Esophagus muscularis mucosa (tissue), 4 donors: ENCODE results near the gene RBBP6.

Experiments
- EP300 ChIP-seq: sonication (generic); formaldehyde crosslinking; IDR thresholded peaks from one replicate; pipeline ENCODE4 v1.6.1; 2017; ENCODE audit warnings: antibody characterized with exemption
- POLR2AphosphoS5 ChIP-seq, 2 donors: sonication (generic); formaldehyde crosslinking; IDR thresholded peaks; one replicate each; pipeline ENCODE4 v1.6.1; 2017; ENCODE audit warnings: antibody characterized with exemption in 2 of 2
- TF ChIP-seq, protein P1 (sequence below), 3 experiments: fragments of 200-600 bp in 2 of 3; fragments of 450-650 bp in 1 of 3; sonication (generic) in 2 of 3; IDR thresholded peaks; one replicate each; pipeline ENCODE4 v1.5.1; 2017 to 2019; ENCODE audit warnings: antibody characterized with exemption in 3 of 3, mild to moderate bottlenecking in 2 of 3, moderate library complexity in 1 of 3

DNA sequence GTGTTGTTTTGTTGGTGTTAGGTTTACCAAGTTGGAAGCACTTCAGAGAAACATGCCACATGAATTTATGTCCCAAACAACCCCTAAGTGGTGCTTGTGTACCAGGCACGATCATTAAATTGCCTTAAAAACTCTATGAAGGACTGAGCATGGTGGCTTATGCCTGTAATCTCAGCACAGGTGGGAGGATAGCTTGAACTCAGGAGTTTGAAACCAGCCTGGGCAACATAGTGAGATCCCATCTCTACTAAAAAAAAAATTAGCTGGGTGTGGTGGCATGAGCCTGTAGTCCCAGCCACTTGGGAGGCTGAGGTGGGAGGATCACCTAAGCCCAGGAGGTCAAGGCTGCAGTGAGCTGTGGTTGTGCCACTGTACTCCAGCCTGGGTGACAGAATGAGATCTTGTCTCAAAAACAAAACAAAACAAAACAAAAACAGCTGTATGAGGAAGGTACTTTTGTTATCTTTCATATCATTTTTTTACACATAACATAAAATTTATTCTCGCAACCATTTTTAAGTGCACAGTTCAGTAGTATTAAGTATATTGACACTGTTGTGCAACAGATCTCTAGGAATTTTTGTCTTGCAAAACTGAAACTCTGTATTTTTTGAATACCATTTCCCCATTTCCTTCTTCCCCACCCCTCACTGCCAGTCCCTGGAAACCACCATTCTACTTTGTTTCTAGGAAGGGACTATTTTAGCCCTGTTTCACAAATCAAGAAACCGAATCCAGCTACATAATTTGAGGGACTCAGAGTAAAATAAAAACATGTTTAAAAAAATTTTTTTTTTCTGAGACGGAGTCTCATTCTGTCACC lies 14.3 kb upstream of the RBBP6 start:
- TF ChIP-seq, protein P1, sequence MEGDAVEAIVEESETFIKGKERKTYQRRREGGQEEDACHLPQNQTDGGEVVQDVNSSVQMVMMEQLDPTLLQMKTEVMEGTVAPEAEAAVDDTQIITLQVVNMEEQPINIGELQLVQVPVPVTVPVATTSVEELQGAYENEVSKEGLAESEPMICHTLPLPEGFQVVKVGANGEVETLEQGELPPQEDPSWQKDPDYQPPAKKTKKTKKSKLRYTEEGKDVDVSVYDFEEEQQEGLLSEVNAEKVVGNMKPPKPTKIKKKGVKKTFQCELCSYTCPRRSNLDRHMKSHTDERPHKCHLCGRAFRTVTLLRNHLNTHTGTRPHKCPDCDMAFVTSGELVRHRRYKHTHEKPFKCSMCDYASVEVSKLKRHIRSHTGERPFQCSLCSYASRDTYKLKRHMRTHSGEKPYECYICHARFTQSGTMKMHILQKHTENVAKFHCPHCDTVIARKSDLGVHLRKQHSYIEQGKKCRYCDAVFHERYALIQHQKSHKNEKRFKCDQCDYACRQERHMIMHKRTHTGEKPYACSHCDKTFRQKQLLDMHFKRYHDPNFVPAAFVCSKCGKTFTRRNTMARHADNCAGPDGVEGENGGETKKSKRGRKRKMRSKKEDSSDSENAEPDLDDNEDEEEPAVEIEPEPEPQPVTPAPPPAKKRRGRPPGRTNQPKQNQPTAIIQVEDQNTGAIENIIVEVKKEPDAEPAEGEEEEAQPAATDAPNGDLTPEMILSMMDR (IDR thresholded peaks at IDR 0.05): no peak
- TF ChIP-seq POLR2AphosphoS5 (IDR thresholded peaks at IDR 0.05): no peak
- TF ChIP-seq EP300: no peak
